GM18505 (cell line): ENCODE measurements around the gene DNAH5.
"Not testable (repeated sequence)": the region's sequence is repeated elsewhere in the genome, so short reads cannot be mapped to it uniquely, and the experiment has no call there.

Experiments used
- ATAC-seq: cut with Tn5 transposase; IDR thresholded peaks from one replicate; pipeline ENCODE4 v1.9.1; 2021; ENCODE audit not compliant: unreplicated experiment
- POLR2A ChIP-seq: IDR thresholded peaks from 4 replicates; pipeline ENCODE4 v1.6.1; 2011; ENCODE audit warnings: borderline replicate concordance; ENCODE audit not compliant: insufficient read depth, insufficient read length; ENCODE audit errors: extremely low read depth

Gene DNAH5

DNA sequence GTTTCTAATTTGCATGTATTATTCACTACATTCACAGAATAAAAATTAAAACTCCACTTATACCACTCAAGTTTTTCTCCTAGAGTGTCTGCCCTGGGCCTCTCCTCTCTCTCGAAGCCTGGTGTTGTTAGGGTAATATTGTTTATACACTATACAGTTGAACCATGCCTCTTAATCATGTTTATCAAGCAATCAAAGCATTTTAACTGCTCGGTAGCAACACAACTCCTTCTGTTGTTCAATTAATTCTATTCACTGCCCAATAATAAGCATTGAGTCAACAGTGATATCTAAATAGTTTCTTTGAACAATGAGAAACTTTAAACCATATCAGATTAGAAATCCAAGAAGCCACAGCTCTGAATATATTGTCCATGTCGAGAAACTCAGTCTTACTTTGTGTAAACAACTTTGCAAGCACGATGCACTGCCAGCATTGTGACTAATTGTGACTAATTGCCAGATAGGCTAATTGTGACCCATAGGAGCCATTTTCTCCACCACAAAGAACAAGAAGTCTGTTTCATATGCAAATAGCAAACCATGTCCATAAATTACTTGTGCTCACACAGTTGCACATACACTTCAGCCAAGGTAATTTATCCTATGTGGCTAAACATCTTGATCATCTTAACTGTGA is at the start of gene DNAH5:
Gene DNAH5, minus strand, starts transcription at position 129 of the 640 bp plus-strand sequence. CDS start 250 bp downstream, outside the sequence.
- no peak for ATAC-seq
- TF ChIP-seq POLR2A = no peak

- no peak for TF ChIP-seq POLR2A
- no peak for ATAC-seq
Observed at GRCh38 chr5:13993926-13994325, 49.4 kb upstream of the DNAH5 start.

DNA sequence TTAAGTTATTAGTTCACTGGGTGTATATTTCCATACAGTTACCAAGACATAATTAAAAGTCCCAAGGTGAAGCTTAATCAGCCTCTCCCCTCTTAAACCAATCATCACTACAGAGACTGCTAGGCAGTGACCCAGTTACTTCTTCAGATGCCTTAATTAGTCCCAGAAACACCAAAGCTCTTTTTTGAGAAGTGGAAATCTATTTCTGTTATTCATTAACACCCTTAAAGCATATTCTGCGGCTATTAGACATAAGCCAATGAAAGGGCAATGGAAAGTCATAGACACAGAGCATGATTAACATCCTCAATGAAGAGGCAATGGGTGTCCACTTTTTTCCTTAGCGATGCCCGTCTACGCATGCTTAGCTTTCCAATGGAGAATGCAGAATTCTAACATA is 48.3 kb upstream of the DNAH5 start:
- no peak for ATAC-seq
- no peak for TF ChIP-seq POLR2A

DNA sequence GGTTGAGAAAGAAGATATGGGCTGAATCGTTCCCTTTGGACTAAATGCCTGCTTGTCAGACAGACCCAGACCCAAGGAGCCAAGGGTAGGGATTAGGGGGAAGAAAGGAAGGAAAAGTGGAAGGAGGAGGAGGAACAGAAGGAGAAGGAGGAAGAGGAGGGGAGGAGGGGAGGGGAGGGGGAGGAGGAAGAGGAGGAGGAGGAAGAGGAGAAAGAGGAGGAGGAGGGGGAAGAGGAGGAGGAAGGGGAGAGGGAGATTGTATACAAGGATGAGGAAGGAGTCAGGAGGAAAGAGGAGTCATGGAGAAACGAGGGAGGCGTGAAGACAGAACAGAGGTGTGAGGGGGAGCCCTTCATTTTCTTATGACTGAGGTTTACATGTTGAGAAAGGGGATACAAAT is 46.9 kb upstream of the DNAH5 start:
- no peak for TF ChIP-seq POLR2A
- ATAC-seq = no peak

DNA sequence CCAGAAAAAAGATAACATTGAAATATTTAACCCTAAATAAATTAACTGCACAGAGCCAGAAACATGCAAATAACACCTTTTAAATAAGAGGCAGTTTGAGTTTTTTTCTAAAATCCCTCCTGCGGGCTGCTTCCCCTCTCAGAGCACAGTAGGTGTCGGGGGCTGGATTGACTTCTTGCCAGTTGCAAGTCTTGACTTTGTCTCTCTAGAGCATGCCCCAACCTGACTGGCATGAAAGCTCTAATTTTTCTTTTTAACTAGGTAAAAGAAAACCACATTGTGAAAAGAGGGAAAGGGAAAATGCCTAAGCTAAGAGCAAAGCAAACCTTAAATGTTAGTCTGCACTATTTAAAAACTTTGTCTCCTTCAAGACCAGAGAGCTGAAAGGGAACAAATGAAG is 46.4 kb upstream of the DNAH5 start:
- TF ChIP-seq POLR2A = no peak
- ATAC-seq = no peak

GRCh38 chr5:13989832-13990231 is 45.3 kb upstream of the DNAH5 start:
- TF ChIP-seq POLR2A = no peak
- ATAC-seq = no peak

DNA sequence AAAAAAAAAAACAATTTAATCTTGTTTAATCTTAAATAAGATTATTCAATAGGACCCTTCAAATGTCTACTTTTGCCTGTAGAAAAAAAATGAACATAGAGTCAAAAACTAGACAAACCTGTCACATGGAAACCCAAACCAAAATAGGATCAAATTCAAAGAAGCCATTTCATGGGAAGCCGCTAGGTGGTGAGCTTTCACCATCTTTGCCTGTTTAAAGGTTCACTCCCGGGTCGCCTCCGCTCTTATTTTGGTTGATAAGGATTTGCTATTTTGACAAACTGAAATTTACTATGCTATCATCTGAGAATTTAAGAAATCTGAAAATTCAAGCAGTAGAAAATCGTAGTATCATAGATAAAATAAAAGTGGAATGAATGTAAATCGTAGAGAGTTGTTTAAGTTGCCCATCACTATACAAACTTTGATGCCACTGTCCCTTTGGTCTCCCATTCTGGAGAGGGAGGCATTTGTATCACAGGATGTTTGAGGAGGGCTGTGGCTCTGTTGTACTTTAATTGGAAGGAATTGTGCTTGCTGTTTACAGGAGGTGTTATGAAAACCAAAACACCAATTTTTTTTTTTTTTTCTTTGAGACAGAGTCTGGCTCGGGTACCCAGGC is 43.5 kb upstream of the DNAH5 start:
- ATAC-seq = no peak
- no peak for TF ChIP-seq POLR2A

- no peak for ATAC-seq
- no peak for TF ChIP-seq POLR2A
Observed at GRCh38 chr5:13985731-13986418, 41.4 kb upstream of the DNAH5 start.

DNA sequence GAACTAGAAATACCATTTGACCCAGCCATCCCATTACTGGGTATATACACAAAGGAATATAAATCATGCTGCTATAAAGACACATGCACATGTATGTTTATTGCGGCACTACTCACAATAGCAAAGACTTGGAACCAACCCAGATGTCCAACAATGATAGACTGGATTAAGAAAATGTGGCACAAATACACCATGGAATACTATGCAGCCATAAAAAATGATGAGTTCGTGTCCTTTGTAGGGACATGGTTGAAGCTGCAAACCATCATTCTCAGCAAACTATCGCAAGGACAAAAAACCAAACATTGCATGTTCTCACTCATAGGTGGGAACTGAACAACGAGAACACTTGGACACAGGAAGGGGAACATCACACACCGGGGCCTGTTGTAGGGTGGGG is 40.4 kb upstream of the DNAH5 start:
- ATAC-seq = not testable (repeated sequence)

- ATAC-seq = no peak
Observed at GRCh38 chr5:13976867-13977830, 32.7 kb upstream of the DNAH5 start.

DNA sequence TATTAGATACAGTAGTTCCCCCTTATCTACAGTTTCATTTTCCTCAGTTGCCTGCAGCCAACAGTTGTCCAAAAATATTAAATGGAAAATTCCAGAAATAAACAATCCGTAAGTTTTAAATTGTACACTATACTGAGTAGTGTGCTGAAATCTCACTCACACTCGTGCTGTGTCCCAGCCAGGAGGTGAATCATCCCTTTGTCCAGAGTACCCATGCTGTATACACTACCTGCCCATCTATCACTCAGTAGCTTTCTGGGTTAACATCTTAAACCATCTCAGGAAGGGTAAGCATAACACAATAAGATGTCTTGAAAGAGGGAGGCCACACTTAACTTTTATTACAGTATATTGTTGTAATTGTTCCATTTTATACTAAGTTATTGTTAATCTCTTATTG is 31.7 kb upstream of the DNAH5 start:
- no peak for TF ChIP-seq POLR2A
- no peak for ATAC-seq

More at GRCh38 chr5:13976867-13977830, 32.7 kb upstream of the DNAH5 start:
- TF ChIP-seq POLR2A = no peak

DNA sequence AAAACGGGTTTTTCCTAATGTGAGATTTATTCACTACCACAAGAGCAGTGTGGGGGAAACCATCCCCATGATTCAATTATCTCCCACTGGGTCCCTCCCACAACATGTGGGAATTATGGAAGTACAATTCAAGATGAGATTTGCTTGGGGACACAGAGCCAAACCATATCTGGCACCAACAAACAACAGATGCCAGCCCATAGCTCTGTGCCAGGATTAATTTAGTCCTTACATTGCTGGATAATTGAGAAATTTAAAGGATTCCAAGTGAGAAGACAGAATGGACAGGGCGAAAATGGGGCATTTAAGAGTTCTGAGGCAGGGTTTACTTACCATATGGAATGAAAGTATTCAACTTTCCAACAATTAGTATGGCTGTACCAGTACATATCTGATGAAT is 30.8 kb upstream of the DNAH5 start:
- no peak for ATAC-seq
- no peak for TF ChIP-seq POLR2A

GRCh38 chr5:13973724-13974123 is 29.2 kb upstream of the DNAH5 start:
- TF ChIP-seq POLR2A = no peak
- no peak for ATAC-seq
